Ascending aorta (tissue), 2 donors: Measurements from ENCODE around the gene SIGLECL1. TPM values are rescaled to one million over a fixed set of nuclear protein-coding genes. Genes with fewer than 3 reads are reported as not detected.
"Not testable (repeated sequence)": the region's sequence is repeated elsewhere in the genome, so short reads cannot be mapped to it uniquely, and the experiment has no call there.

Experiments used
- DNase-seq, 2 donors: peaks; one replicate each; pipeline ENCODE4 v3.0.0-alpha.2; 2019; ENCODE audit warnings: low spot score in 2 of 2
- H3K27ac ChIP-seq, 2 donors: fragments of 200-600 bp; sonication (generic); one replicate each; pipeline ENCODE4 v1.5.1; 2016 to 2017; ENCODE audit warnings: mild to moderate bottlenecking in 1 of 2
- H3K27me3 ChIP-seq: fragments of 200-600 bp; sonication (generic); one replicate; pipeline ENCODE4 v1.5.1; 2017
- H3K36me3 ChIP-seq, 2 donors: fragments of 200-600 bp; sonication (generic); one replicate each; pipeline ENCODE4 v1.5.1; 2016
- H3K4me1 ChIP-seq, 2 donors: fragments of 200-600 bp; sonication (generic); one replicate each; pipeline ENCODE4 v1.5.1; 2016 to 2017; ENCODE audit warnings: mild to moderate bottlenecking in 1 of 2
- H3K4me3 ChIP-seq, 2 donors: fragments of 200-600 bp; sonication (generic); one replicate each; pipeline ENCODE4 v1.5.1; 2016 to 2017; ENCODE audit warnings: mild to moderate bottlenecking in 1 of 2
- H3K9me3 ChIP-seq, 2 donors: fragments of 200-600 bp; sonication (generic); one replicate each; pipeline ENCODE4 v1.5.1; 2016
- CTCF ChIP-seq, 3 experiments: fragments of 200-600 bp in 2 of 3; fragments of 450-650 bp in 1 of 3; sonication (generic) in 2 of 3; IDR thresholded peaks; one replicate each; pipeline ENCODE4 v1.5.1; 2016 to 2019; ENCODE audit warnings: antibody characterized with exemption in 3 of 3, mild to moderate bottlenecking in 1 of 3, moderate library complexity in 1 of 3
- intact Hi-C: fragments of 100-400 bp; cut with DNase I; formaldehyde crosslinking; loops from one replicate; pipeline ENCODE4 v1.15.1; 2023
- total RNA-seq: library from RNA; depleted of rRNA; stranded (reverse); fragments of >200 nt; gene quantifications from one replicate; pipeline ENCODE4 v1.1.0, GENCODE V29; 2016

The SIGLECL1 gene
- total RNA-seq, 1 donor from 2014 or later, result not detected

GRCh38 chr19:51210191-51210784 is 40.6 kb upstream of the SIGLECL1 start:
- Histone ChIP-seq H3K36me3 (no peaks in the 10 kb centered on the region), H3K27me3 (no peaks in the 10 kb centered on the region), H3K4me1 (no peaks in the 10 kb centered on the region), H3K4me3 (no peak overlapping the region), H3K27ac (no peak overlapping the region), H3K9me3 (no peaks in the 10 kb centered on the region)
- intact Hi-C loops, result no loop called here
- DNase-seq, result no peak
- TF ChIP-seq CTCF (IDR thresholded peaks at IDR 0.05), result no peak

DNA sequence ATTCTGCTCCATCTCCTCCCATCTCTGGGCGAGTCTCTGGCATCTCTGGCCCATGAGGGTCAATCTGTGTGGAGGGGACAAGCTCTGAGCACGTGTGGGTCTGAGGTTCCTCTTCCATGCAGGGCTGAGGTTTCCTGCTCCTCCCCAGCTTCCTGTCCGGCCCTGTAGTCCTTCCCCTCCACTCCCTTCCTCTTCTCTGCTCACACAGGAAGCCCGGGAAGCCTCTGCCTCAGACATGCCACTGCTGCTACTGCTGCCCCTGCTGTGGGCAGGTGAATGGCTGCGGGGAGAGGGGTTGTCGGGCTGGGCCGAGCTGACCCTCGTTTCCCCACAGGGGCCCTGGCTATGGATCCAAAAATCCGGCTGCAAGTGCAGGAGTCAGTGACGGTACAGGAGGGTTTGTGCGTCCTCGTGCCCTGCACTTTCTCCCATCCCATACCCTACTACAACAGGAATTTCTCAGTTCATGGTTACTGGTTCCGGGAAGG is 40.0 kb upstream of the SIGLECL1 start:
- H3K4me1 ChIP-seq, H3K36me3 ChIP-seq, H3K27me3 ChIP-seq, DNase-seq, intact Hi-C loops, H3K27ac ChIP-seq, H3K9me3 ChIP-seq, H3K4me3 ChIP-seq: not testable (repeated sequence)

DNA sequence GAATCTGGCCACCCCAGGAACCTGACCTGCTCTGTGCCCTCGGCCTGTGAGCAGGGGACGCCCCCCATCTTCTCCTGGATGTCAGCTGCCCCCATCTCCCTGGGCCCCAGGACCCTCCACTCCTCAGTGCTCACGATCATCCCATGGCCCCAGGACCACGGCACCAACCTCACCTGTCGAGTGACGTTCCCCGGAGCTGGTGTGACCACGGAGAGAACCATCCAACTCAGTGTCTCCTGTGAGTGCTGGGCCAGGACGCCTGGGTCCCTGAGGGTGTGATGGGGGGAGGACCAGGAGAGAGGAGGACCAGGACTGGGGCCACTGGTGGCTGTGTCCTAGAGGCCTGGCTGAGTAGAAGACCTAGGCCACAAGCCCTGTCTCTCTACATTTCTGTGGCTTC is 39.0 kb upstream of the SIGLECL1 start:
- no peaks in the 10 kb centered on the region for H3K27me3 ChIP-seq
- no peak overlapping the region for H3K27ac ChIP-seq
- DNase-seq, result no peak
- TF ChIP-seq CTCF (IDR thresholded peaks at IDR 0.05), result no peak
- no peak overlapping the region for H3K4me3 ChIP-seq
- no peaks in the 10 kb centered on the region for H3K4me1 ChIP-seq
- no peaks in the 10 kb centered on the region for H3K9me3 ChIP-seq
- intact Hi-C loops, result no loop called here
- H3K36me3 ChIP-seq, result no peaks in the 10 kb centered on the region

GRCh38 chr19:51219307-51219706 is 31.6 kb upstream of the SIGLECL1 start:
- intact Hi-C loops, result no loop called here
- no peak for TF ChIP-seq CTCF (IDR thresholded peaks at IDR 0.05)
- DNase-seq, result no peak
- no peak overlapping the region for H3K27ac ChIP-seq
- no peaks in the 10 kb centered on the region for H3K9me3 ChIP-seq
- H3K27me3 ChIP-seq, result no peaks in the 10 kb centered on the region
- H3K4me1 ChIP-seq, result no peaks in the 10 kb centered on the region
- H3K4me3 ChIP-seq, result no peak overlapping the region
- H3K36me3 ChIP-seq, result no peaks in the 10 kb centered on the region

DNA sequence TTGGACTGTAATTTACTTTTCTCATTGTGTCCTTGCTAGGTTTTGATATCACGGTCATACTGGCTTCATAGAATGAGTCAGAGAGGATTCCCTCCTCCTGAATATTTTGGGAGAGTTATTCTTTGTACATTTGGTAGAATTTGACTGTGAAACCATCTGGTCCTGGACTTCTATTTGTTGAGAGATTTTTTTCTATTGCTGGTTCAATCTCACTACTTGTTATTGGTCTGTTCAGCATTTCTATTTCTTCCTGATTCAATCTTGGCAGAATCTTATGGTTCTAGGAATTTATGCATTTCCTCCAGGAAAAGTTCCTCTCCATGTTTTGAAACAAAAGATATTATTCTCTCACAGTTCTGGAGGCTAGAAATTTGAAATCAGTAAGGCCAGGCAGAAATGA is 30.9 kb upstream of the SIGLECL1 start:
- TF ChIP-seq CTCF (IDR thresholded peaks at IDR 0.05), result no peak
- Histone ChIP-seq H3K4me1 (no peaks in the 10 kb centered on the region), H3K4me3 (no peak overlapping the region), H3K27me3 (no peaks in the 10 kb centered on the region), H3K27ac (no peak overlapping the region), H3K36me3 (no peaks in the 10 kb centered on the region), H3K9me3 (no peaks in the 10 kb centered on the region)
- intact Hi-C loops, result no loop called here
- DNase-seq, result no peak

- Histone ChIP-seq H3K9me3 (no peaks in the 10 kb centered on the region), H3K27me3 (no peaks in the 10 kb centered on the region), H3K36me3 (no peaks in the 10 kb centered on the region), H3K4me1 (no peaks in the 10 kb centered on the region), H3K27ac (no peak overlapping the region), H3K4me3 (no peak overlapping the region)
- no peak for TF ChIP-seq CTCF (IDR thresholded peaks at IDR 0.05)
- intact Hi-C loops, result no loop called here
- DNase-seq, result no peak
Measured at GRCh38 chr19:51220996-51221395, 29.9 kb upstream of the SIGLECL1 start.
